ENCODE measurements around the gene SIGLECL1. TPM values are rescaled to one million over a fixed set of nuclear protein-coding genes. Genes with fewer than 3 reads are reported as not detected.

Gene SIGLECL1
- polyA plus RNA-seq, 3 donors, result not detected

DNA sequence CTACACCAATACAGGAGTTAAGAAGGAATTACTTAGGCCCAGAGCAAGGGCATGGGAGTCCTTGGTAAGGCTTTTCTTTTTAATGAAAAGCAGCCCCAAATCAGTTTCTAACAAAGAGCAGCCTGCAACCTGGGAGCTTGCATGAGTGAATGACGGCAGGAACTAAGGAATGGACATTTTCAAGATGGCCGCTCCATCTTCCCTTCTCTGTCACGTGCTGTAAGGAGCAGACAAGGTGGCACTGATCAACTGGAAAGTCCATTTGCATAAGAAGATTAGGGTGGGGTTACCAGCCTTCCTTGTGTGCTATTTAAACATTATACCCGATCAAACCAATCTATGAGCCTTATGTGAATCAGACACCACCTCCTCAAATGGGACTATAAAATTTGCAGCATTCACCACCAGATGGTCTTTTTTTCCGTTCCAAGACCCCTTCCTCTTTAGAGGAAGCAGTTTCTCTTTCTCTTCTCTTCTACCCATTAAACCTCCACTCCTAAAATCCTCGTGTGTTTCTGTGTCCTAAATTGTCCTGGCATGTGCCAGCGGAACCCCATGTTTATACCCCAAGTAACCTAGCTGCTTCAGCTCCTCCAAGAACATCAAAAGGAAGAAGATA lies 2.8 kb upstream of the SIGLECL1 start:
- no peak for DNase-seq (ENCODE audit: extremely low read depth in 1 of 11, low read depth in 9 of 11, low spot score in 4 of 11)

DNA sequence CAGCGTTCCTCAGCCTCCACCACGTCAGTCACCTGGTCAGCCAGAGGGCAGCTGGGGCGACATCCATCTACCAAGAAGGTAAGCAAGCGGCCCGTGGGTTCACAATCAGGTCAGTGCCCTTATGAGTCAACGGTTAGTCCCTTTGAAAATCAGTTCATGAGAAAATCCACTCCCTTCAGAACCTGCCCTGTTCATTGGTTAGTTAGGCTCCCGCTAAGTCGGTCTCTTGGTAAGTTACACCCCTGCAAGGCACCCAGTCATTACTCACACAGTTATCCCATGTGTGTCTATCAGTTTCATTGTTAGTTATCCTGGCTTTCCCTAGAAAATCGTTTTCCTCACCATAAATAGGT lies 564 bp downstream of the SIGLECL1 start:
- DNase-seq (ENCODE audit: extremely low read depth in 1 of 11, low read depth in 9 of 11, low spot score in 4 of 11), result no peak

DNA sequence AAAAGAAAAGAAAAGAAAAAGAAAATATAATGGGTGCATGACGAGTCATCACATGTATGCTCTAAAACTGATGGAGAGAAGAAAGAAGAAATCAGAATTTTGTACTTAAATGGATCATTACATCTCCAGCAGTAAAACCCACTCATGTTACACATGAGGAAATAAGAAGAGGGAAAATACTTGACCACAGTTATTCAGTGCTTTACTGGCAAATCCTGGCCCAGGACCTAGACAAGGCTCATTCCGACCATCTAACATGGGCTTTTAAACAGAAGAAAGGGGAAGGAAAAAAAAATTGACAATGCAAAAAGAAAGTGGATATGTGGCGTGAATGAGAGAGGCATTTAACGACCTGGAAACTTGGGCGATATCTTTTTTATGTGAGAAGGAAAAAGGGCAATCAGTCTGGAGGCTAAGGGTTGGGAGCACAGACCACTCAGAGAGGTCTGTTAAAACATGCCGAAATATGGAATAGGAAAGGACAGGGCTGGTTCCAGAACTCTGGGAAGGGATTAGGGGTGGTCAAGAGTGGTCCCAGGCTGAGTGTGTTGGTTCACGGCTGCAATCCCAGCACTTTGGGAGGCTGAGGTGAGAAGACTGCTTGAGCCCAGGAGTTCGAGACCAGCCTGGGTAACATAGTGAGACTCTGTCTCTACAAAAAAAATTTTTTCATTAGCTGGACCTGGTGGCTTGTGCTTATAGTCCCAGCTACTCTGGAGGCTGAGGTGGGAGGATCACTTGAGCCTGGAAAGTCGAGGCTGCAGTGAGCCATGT lies 1.6 kb downstream of the SIGLECL1 start:
- no peak for DNase-seq (ENCODE audit: extremely low read depth in 1 of 11, low read depth in 9 of 11, low spot score in 4 of 11)

DNA sequence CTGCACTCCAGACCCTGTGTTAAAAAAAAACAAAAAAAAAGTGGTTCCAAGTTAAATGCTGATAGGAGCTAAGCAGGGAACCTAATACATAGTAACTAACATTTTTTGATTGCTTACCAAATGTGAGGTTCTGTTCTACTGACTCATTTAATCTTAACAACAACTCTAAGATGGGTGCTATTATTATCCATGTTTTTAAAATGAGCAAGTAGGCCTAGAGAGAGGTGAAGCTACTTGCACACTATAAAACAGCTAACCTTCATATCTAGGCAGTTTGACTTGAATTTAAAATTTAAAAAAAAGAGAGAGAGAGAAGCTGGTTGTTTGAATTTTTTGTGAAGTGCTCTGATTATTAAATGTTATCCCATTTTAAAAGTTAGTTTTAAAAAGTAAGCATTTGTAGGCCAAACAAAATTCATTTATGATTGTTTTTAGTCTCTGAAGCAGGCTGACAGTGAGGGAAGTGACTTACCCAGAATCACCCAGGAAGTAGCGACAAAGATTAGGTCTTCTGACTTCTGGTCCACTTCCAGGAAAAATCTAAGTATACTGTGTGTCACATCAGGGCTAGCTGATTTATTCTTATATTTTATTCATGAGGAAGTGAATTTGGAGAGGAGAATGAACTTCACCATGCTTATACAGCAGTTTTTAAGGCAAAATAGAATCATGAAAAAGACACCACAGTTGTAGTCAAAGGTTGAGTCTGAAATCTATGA lies 2.4 kb downstream of the SIGLECL1 start:
- no peak for DNase-seq (ENCODE audit: extremely low read depth in 1 of 11, low read depth in 9 of 11, low spot score in 4 of 11)

DNA sequence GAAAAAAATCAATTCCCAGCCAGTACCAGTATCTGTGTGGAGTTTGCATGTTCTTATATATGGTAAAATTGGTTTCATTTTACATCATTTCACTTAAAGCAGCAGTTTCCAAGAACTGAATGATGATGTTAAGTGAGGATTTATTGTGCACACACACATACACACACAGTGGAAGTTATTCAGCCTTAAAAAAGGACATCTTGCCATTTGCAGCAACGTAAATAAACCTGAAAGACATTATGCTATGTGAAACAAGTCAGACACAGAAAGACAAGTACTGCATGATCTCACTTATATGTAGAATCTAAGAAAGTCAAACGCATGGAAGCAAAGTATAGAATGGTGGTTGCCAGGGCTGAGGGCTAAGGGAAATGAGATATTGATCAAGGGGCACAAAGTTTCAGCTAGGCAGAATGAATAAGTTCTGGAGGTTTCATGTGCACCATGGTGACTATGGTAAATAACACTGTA lies 5.3 kb downstream of the SIGLECL1 start:
- no peak for DNase-seq (ENCODE audit: extremely low read depth in 1 of 11, low read depth in 9 of 11, low spot score in 4 of 11)

DNA sequence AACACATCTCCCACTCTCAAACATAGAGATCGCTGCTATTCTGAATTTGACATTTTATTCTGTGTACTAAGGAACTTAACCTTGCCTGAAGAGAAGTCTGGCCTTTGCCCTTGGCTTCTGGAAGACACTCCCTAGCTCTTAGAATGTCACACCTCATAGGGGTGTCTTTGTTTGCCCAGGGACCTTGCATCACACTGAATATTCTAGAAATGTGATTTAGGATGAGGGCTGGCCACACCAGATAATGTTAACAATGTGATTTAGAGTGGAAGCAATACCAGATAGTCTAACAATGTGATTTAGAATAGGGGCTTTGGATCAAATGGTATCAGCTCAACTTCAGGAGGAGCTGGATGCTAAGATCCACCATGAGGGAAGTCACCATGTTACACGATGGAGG lies 6.6 kb downstream of the SIGLECL1 start:
- DNase-seq (ENCODE audit: extremely low read depth in 1 of 11, low read depth in 9 of 11, low spot score in 4 of 11), result no peak

DNA sequence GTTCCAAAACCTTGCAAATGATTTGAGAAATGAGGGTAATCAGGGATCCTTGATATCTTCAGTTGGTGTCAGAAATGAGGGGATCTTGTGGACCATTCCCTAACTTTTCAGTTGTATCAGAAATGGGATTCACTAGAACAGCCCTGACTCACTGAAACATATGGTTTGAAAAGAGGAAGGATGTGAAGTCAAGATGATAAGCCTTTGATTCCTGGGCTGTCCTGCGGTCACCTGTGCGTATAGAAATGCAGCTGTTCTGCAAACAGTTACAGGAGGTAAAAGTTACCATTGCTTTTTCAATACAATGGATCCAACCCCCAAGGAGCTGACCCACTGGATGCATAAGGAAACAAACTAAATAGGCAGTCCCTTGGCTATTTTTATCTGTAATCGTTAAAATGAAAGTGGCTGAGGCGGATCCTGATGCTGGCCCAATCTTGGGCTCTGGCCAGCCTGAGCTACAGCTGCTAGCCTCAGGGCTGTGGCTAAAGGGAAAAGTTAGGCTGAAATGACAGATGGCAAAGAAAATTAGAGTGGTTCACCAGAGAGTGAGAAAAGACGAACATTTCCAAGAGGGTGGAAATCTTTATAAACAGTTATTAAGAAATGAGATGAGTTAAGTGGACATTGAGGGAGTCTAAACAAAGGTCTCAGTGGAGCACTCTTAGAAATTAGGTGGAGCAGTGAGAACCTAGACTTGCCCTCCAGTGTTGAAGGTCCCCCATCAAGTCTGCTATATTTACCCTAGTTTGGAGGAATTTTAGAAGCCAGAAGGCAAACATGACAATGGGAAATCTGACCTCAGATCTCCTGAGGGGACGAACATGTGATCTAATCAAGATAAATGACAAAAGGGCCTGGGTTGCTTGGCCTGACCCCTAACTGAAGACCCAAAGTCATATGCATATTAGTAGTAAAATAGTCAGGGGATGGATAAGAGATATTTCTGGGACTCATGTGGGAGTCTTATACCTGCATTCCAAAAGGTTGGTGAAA lies 7.6 kb downstream of the SIGLECL1 start:
- DNase-seq (ENCODE audit: extremely low read depth in 1 of 11, low read depth in 9 of 11, low spot score in 4 of 11), result no peak

DNA sequence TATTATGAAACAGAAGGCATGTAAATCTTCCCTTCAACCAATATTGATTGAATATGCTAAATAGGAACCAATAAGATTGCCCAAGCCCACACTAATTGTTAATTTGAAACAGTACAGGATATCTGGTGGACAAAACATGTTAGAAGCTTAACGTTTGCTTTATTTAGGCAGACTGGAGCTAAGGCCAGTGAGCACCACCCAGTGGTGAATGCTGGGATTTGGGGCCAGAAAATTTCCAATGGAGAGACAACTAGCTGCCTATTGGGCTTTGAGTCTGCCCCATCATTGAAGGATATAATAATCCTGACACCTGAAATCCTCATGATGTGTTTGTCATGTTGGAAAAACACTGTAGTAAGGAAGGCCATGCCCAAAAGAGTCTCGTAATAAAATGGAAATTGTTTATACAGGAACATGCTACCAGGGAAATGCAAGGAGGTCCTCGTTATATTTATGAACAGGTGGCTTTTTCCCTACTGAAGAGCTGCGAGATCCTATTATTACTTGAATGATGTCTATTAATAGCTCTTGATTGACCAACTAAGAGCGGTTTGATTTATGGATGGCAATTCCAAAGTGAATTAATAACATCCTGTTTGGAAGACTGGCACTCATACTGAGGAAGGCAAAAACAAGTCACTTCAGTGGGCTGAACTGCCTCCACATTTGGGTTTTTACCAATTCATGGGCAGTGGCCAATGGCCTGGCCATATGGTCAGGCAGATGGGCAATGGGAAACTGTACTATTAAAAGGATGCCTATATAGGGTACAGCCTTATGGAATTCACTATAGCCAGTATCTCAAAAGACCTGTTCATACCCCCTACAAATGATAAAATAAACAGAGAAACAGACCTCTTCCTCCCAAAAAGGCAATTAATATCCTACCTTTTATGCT lies 8.7 kb downstream of the SIGLECL1 start:
- peak in 9 of 11 donors; percentile 15 to 42 (median 30) for DNase-seq (ENCODE audit: extremely low read depth in 1 of 11, low read depth in 9 of 11, low spot score in 4 of 11)

DNA sequence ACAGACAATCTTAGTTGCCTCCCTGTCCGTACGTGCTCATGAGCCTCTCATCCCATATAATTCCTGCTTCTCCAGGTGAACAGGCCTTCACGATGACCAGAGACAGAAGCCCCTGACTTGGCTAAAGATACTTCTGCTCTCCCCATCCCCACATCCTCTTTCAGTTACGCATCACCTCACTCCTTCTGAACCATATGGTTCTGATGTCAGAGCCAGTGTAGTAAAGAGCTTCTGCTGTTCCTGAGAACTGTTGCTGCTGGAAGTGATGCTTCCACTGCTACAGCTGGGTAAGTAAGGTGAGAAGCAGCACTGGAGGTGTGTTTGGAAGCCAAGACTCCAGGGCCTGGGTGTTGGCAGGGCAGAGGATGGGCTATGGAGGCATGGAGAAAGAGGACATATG lies 12.9 kb downstream of the SIGLECL1 start:
- DNase-seq (ENCODE audit: extremely low read depth in 1 of 11, low read depth in 9 of 11, low spot score in 4 of 11), result no peak

DNA sequence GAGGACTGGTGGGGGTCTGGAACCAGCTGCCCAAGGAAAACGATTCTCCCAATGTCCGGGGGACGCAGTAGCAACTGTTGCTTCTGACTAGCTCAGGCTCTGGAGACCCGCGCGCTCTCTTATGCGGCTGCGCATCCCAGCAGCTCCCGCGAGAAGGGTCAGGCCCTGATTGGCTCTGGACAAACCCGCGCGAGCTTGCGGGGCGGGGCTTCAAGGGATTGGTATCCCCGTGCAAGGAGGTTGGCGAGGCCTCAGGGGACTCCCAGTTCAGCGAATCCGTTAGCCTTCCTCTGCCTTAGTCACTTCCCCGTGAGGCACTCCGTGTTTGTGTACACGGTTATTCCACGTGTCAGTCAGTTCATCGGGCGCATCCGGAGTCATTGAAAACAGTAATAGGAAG lies 20.2 kb downstream of the SIGLECL1 start:
- no peak for DNase-seq (ENCODE audit: extremely low read depth in 1 of 11, low read depth in 9 of 11, low spot score in 4 of 11)

DNA sequence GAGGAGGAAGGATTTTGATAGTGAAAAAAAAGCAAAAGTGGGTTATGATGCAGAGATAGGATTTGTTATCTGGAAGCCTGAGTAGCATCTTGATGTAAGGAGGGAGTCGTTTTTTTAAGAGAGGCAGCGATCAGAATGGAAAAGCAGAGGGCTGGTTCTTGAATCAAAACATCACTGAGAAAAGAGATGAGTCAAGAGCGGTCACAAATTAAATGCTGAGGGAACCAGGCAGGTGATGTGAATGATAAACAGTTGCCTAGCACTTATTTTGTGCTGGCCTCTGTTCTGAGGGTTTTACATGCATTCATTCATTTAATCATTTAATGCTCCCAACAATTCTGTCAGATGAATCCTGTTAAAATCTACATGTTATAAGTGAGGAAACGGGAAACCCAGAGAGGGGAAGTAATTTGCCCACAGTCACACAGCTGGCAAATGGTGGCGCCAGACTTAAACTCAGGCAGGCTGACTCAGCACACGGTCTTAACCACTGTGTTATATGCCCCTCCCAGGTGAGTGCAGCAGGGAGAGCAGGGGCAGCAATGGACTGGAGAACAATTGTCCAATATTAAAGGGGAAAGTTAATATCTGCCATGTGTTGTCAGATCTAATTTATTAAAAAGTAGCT lies 21.4 kb downstream of the SIGLECL1 start:
- no peak for DNase-seq (ENCODE audit: extremely low read depth in 1 of 11, low read depth in 9 of 11, low spot score in 4 of 11)

DNA sequence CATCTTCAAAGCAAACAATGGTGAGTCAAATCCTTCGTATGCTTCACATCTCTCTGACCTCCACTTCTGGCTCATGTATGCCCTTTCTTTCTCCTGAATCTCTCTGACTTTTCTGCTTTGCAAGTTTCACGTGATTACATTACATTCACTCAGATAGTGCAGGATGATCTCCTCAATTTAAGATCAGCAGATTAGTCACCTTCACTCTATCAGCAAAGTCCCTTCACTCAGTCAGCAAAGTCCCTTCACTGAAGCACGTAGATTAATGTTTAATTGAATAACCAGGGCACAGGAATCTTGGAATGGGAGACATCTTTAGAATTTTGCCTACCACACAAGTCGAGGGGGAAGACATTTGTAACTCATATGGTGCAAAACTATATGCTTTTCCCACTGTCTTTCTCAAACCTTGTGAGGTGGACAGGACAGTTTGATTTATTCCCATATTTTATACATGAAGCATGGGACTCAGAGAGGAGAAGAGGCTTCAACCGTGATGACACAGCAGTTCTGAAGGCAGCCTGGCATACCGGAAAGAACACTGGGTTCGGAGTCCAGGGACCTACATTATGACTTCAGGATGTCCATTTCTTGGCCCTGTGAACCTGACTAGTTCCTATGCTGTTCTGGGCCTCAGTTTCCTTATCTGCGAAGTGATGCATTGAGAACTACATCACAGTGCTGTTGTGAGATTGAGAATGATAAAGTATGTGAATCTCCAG lies 23.3 kb downstream of the SIGLECL1 start:
- DNase-seq (ENCODE audit: extremely low read depth in 1 of 11, low read depth in 9 of 11, low spot score in 4 of 11), result no peak

DNA sequence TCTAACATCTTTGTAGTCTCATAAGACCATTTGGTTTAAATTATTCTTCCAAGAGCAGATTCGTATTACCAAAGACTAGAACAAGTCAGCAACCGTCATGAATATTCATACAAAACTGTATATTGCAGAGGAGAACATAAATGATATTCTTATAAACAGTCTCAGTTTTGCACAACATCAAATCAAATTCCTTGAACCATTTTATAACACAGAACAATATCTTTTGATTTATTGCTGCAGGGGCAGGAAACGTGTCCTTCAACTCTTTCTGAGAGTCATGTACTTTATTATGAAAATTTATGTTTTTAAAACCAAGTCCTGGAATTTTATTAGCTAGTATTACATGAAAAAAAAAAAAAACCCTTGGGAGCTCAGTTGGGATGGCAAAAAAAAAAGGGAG lies 26.2 kb downstream of the SIGLECL1 start:
- no peak for DNase-seq (ENCODE audit: extremely low read depth in 1 of 11, low read depth in 9 of 11, low spot score in 4 of 11)

DNA sequence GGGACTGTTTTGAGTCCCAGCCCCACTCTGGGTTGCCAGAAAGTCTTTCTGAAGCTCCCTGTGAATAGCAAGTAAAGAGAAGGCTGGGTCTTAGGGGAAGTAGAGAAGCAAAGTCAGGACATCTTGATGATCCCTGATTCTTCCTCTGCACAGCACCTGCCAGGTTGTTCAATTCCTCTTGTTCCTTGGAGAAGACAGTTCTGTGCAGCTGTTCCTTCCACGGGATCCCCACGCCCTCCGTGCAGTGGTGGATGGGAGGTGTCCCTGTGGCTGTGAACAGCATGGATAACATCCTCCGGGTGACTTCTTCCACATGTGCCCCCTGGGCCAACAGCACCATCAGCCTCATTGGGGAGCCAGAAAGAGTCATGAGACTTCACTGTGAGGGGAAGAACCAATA lies 31.5 kb downstream of the SIGLECL1 start:
- DNase-seq (ENCODE audit: extremely low read depth in 1 of 11, low read depth in 9 of 11, low spot score in 4 of 11), result no peak

DNA sequence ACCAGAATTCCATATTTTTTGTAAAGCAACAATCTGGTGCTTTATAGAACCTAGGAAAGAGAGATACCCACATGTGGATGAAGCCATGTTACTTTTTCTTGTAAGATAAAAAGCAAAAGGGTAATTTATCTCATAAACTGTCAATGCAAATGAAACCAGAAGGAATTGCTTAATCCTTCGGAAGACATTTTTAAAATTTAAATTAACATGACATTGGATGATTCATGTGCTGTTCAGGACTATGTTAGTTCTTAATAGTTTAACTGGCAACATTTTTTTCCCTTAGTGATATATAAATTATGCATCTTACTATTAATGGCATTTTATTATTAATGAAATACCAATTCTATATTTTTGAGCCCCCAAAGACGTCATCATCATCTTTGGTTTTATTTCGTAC lies 34.8 kb downstream of the SIGLECL1 start:
- no peak for DNase-seq (ENCODE audit: extremely low read depth in 1 of 11, low read depth in 9 of 11, low spot score in 4 of 11)

DNA sequence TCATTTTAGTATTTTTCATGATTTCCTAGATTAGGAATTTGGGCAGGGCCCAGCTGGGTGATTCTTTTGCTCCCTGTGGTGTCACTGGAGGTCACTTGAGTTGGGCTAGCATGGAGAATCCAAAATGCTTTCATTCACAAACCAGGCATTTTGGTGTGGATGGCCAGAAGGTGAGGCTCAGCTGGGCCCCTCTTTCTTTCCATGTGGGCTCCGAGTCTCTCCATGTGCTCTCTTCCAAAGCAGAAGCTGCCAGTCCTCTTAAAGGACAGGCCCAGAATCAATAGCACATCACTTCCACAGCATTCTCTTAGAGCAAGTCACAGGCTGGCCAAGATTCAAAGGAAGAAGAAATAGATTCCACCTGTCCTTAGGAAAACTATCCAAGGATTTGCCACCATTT lies 38.8 kb downstream of the SIGLECL1 start:
- DNase-seq (ENCODE audit: extremely low read depth in 1 of 11, low read depth in 9 of 11, low spot score in 4 of 11), result no peak

DNA sequence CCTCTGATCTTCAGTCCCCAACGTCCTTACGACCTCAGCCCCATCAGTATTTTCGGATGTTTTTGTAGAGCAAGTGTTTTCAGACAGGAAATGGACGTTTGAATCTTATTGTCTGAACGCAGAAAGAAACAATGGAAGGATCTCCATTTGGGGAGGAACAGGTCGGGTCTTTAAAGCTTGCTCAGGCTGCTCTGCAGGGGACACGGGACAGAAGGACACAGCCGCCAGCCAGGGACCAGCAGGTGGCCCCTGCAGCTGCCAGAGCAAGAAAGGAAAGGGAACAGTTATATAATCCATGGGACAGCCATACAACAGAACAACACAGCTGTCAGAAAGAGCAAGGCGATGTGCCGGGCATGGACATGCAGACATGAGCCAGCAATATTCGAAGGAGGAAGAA lies 42.1 kb downstream of the SIGLECL1 start:
- DNase-seq (ENCODE audit: extremely low read depth in 1 of 11, low read depth in 9 of 11, low spot score in 4 of 11), result no peak

Data from renal cortex interstitium (tissue), 11 donors.